Muscle layer of duodenum (tissue), 2 donors: ENCODE results near the gene SAMD4A.
"Not testable (repeated sequence)": the region's sequence is repeated elsewhere in the genome, so short reads cannot be mapped to it uniquely, and the experiment has no call there.

ENCODE experiments used
- H3K27ac ChIP-seq: one replicate; pipeline ENCODE4 v1.7.0; 2013; ENCODE audit warnings: mild to moderate bottlenecking, low read length
- H3K27me3 ChIP-seq: one replicate; pipeline ENCODE4 v1.7.0; 2013; ENCODE audit warnings: low read depth, mild to moderate bottlenecking, control low read depth, low read length
- H3K36me3 ChIP-seq, 2 donors: one replicate each; pipeline ENCODE4 v1.7.0; 2013; ENCODE audit warnings: low read length in 2 of 2, control low read depth in 1 of 2, mild to moderate bottlenecking in 1 of 2; ENCODE audit not compliant: insufficient read depth in 2 of 2, control insufficient read depth in 1 of 2
- H3K4me1 ChIP-seq, 2 donors: one replicate each; pipeline ENCODE4 v1.7.0; 2013; ENCODE audit warnings: low read length in 2 of 2, mild to moderate bottlenecking in 2 of 2, control low read depth in 1 of 2, moderate library complexity in 1 of 2; ENCODE audit not compliant: insufficient read depth in 2 of 2, control insufficient read depth in 1 of 2
- H3K4me3 ChIP-seq, 2 donors: one replicate each; pipeline ENCODE4 v1.7.0; 2013; ENCODE audit warnings: low read length in 2 of 2, low read depth in 1 of 2, mild to moderate bottlenecking in 1 of 2
- H3K9me3 ChIP-seq, 2 donors: one replicate each; pipeline ENCODE4 v1.7.0; 2013; ENCODE audit warnings: low read length in 2 of 2, control low read depth in 1 of 2, mild to moderate bottlenecking in 1 of 2; ENCODE audit not compliant: control insufficient read depth in 1 of 2
- donor health status: healthy.

SAMD4A gene

GRCh38 chr14:54742492-54743350, 175.8 kb downstream of the SAMD4A start:
- H3K4me3 ChIP-seq, result no peak overlapping the region
- peaks cover 0 to 4% of the 10 kb centered on the region in 2 donors for H3K36me3 ChIP-seq
- H3K27me3 ChIP-seq, result no peaks in the 10 kb centered on the region
- no peaks in the 10 kb centered on the region for H3K9me3 ChIP-seq
- no peaks in the 10 kb centered on the region for H3K4me1 ChIP-seq
- H3K27ac ChIP-seq, result no peak overlapping the region

DNA sequence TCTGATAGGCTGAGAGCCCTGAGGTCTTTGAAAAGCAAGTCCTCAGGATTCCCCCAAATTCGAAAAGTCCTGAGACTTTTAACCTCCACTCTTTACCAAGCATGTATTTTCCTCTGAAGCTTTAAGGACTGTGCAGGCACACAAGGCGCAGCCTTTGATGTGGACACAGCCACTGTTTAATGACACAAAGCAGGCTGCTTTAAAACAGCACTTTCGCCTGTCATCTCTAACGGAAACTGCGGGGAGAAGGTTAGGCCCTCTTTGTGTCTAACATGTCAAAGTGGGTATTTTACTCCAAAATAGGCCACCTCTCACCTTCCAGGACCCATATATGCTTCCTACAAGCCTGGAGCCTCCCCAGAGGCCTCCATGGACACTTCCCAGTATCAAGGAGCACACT, 176.5 kb downstream of the SAMD4A start:
- Histone ChIP-seq H3K4me3 (no peak overlapping the region), H3K4me1 (no peaks in the 10 kb centered on the region), H3K9me3 (no peaks in the 10 kb centered on the region), H3K27ac (no peak overlapping the region), H3K27me3 (no peaks in the 10 kb centered on the region), H3K36me3 (peaks cover 0 to 4% of the 10 kb centered on the region in 2 donors)

- Histone ChIP-seq H3K36me3 (peaks cover 0 to 10% of the 10 kb centered on the region in 2 donors), H3K27me3 (no peaks in the 10 kb centered on the region), H3K9me3 (no peaks in the 10 kb centered on the region), H3K4me1 (no peaks in the 10 kb centered on the region), H3K27ac (no peak overlapping the region), H3K4me3 (no peak overlapping the region)
These were observed 179.1 kb downstream of the SAMD4A start for GRCh38 chr14:54746019-54746418.

DNA sequence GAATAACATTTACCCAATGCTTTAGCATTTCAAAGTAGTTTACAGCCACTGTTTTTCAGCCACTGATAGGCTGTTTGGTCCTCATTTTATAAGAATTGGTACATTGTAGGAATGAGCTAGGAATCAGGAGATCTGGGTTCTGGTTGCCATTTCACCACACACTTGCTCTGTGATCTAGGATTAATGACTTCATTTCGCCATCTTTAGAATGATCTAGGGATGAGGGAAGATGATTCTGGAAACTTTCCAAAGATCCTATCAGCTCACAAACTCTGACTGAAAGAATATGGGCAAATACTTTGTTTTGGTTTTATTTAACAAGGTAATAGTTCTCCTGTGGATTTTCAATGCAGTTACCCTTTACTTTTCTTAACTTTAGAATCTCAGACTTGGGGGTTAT, 180.7 kb downstream of the SAMD4A start:
- H3K27ac ChIP-seq, result no peak overlapping the region

GRCh38 chr14:54749180-54749579, 182.3 kb downstream of the SAMD4A start:
- peaks cover 10 to 21% of the 10 kb centered on the region in 2 donors for H3K36me3 ChIP-seq
- H3K27ac ChIP-seq, result no peak overlapping the region
- H3K4me1 ChIP-seq, result no peaks in the 10 kb centered on the region
- H3K4me3 ChIP-seq, result no peak overlapping the region
- no peaks in the 10 kb centered on the region for H3K27me3 ChIP-seq
- H3K9me3 ChIP-seq, result no peaks in the 10 kb centered on the region

More for the DNA sequence above, 180.7 kb downstream of the SAMD4A start:
- no peaks in the 10 kb centered on the region for H3K4me1 ChIP-seq
- no peaks in the 10 kb centered on the region for H3K9me3 ChIP-seq
- H3K27me3 ChIP-seq, result no peaks in the 10 kb centered on the region
- H3K36me3 ChIP-seq, result peaks cover 9 to 21% of the 10 kb centered on the region in 2 donors
- no peak overlapping the region for H3K4me3 ChIP-seq

DNA sequence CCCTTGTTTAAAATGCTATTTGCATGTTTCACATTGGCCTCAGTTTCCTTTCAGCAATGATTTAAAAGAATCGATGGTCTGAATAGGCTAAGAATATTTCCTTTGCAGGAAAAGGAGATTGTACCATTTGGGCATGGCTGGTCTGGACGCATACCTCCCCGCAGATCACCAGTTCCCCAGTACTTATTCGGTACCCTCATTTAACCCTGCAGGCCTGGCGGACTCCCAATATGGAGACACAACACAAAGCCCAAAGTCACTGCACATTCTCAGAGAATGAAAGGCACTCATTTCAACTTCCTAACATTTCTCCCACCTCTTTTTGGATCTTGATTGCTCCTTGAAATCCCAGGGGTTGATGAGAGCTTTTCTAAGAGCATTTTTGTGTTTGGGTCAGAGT, 182.8 kb downstream of the SAMD4A start:
- Histone ChIP-seq H3K27me3 (no peaks in the 10 kb centered on the region), H3K27ac (no peak overlapping the region), H3K4me1 (no peaks in the 10 kb centered on the region), H3K4me3 (no peak overlapping the region), H3K36me3 (peaks cover 12 to 21% of the 10 kb centered on the region in 2 donors), H3K9me3 (no peaks in the 10 kb centered on the region)

- H3K27ac ChIP-seq, H3K27me3 ChIP-seq, H3K9me3 ChIP-seq, H3K4me3 ChIP-seq, H3K4me1 ChIP-seq: not testable (repeated sequence)
- peaks cover 12 to 28% of the 10 kb centered on the region in 2 donors for H3K36me3 ChIP-seq
These were observed 185.7 kb downstream of the SAMD4A start for GRCh38 chr14:54752611-54753010.

DNA sequence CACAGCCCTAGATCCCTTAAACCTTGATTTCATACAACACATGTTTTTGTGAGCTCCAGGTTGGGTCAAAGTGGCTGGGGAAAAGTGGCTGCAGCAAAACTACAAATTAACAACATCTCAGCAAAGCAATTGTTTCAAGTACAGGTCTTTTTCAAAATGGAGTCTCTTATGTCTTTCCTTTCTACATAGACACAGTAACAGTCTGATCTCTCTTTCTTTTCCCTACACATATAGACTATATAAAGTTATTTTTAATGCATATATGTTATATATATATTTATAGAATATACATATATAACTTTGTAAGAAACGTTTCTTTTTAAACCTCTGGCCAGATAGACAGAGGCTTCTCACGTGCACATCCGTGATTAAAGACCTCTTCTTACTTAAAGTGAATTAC, 186.5 kb downstream of the SAMD4A start:
- H3K36me3 ChIP-seq, result peaks cover 12 to 31% of the 10 kb centered on the region in 2 donors
- H3K27me3 ChIP-seq, H3K27ac ChIP-seq, H3K4me1 ChIP-seq, H3K9me3 ChIP-seq, H3K4me3 ChIP-seq: not testable (repeated sequence)

GRCh38 chr14:54754116-54754622, 187.2 kb downstream of the SAMD4A start:
- Histone ChIP-seq H3K27ac (no peak overlapping the region), H3K4me1 (no peaks in the 10 kb centered on the region), H3K9me3 (no peaks in the 10 kb centered on the region), H3K36me3 (peaks cover 12 to 32% of the 10 kb centered on the region in 2 donors), H3K4me3 (no peak overlapping the region), H3K27me3 (no peaks in the 10 kb centered on the region)

GRCh38 chr14:54754623-54755386, 187.9 kb downstream of the SAMD4A start:
- Histone ChIP-seq H3K4me3 (no peak overlapping the region), H3K4me1 (no peaks in the 10 kb centered on the region), H3K36me3 (peaks cover 12 to 31% of the 10 kb centered on the region in 2 donors), H3K9me3 (no peaks in the 10 kb centered on the region), H3K27ac (no peak overlapping the region), H3K27me3 (no peaks in the 10 kb centered on the region)

DNA sequence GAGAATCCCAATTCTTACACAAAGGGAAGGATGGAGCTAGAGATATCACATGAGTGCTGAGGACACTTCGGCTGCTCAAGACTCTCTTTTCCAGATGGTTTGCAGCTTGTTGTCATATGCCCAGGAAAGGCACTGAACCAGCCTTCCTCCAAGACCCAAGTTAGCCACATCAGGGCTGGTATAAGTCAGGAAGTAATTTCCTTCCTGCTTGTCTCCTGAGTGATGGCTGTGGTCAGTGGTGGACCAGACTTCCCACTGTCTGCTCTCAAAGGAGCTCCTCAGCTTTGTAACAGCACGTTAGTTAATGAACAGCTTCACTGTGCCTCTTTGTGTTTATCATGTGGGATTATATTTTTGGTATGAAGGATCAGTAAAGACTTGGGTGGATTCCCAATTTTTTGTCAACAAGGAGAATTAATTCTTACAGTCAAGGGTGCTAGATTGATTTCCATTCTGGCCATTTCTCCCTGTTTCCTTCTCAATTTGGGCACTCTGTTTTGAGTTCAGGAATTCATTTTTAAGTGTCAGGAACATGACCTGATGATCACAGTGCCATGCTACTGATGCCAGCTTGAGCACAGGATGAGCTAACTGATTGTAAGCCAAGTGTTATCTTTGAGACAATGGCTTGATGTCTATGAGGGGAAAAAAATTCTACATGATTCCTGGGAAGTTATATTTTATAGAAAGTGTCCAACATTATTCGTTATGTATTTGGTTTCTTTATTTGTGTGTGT, 189.9 kb downstream of the SAMD4A start:
- H3K27me3 ChIP-seq, result no peaks in the 10 kb centered on the region

More for the DNA sequence above, 189.9 kb downstream of the SAMD4A start:
- H3K4me1 ChIP-seq, result no peaks in the 10 kb centered on the region
- no peak overlapping the region for H3K27ac ChIP-seq
- no peaks in the 10 kb centered on the region for H3K9me3 ChIP-seq
- H3K4me3 ChIP-seq, result no peak overlapping the region
- H3K36me3 ChIP-seq, result peaks cover 17 to 46% of the 10 kb centered on the region in 2 donors
